Mesenchymal stem cell (in vitro differentiated cells and primary cell): ENCODE measurements around the gene DNAJB2.

ENCODE experiments used
- DNase-seq: peaks from one replicate; pipeline ENCODE4 v3.0.0-alpha.2; 2013
- H2AFZ ChIP-seq: one replicate; pipeline ENCODE4 v1.6.1; 2013; ENCODE audit warnings: low read depth, mild to moderate bottlenecking, control low read depth, inconsistent platforms, low read length, moderate library complexity
- H2AK5ac ChIP-seq: 2 replicates; pipeline ENCODE4 v1.6.1; 2013; ENCODE audit warnings: low read length, moderate library complexity, mild to moderate bottlenecking, inconsistent platforms; ENCODE audit not compliant: severe bottlenecking
- H2BK120ac ChIP-seq: one replicate; pipeline ENCODE4 v1.6.1; 2013; ENCODE audit warnings: low read depth, mild to moderate bottlenecking, inconsistent platforms, low read length, moderate library complexity
- H2BK12ac ChIP-seq, 2 experiments: one replicate each; pipeline ENCODE4 v1.6.1; 2013; ENCODE audit warnings: inconsistent platforms in 2 of 2, low read length in 2 of 2, mild to moderate bottlenecking in 2 of 2, moderate library complexity in 2 of 2, control low read depth in 1 of 2
- H2BK15ac ChIP-seq: one replicate; pipeline ENCODE4 v1.6.1; 2013; ENCODE audit warnings: mild to moderate bottlenecking, low read depth, inconsistent platforms; ENCODE audit not compliant: poor library complexity, severe bottlenecking
- H2BK5ac ChIP-seq: 2 replicates; pipeline ENCODE4 v1.6.1; 2013; ENCODE audit warnings: low read depth, mild to moderate bottlenecking, low read length, control low read depth, inconsistent platforms; ENCODE audit not compliant: poor library complexity, severe bottlenecking
- H3K14ac ChIP-seq, 2 experiments: one replicate each; pipeline ENCODE4 v1.6.1; 2013; ENCODE audit warnings: inconsistent platforms in 2 of 2, low read length in 2 of 2, control low read depth in 1 of 2, mild to moderate bottlenecking in 1 of 2, moderate library complexity in 1 of 2
- H3K18ac ChIP-seq, 2 experiments: one replicate each; pipeline ENCODE4 v1.6.1; 2013; ENCODE audit warnings: inconsistent platforms in 2 of 2, low read length in 2 of 2, control low read depth in 1 of 2, low read depth in 1 of 2, mild to moderate bottlenecking in 1 of 2
- H3K23ac ChIP-seq, 2 experiments: one replicate each; pipeline ENCODE4 v1.6.1; 2013; ENCODE audit warnings: inconsistent platforms in 2 of 2, low read length in 2 of 2, mild to moderate bottlenecking in 2 of 2, moderate library complexity in 2 of 2, control low read depth in 1 of 2
- H3K27ac ChIP-seq: 2 replicates; pipeline ENCODE4 v1.5.1; 2013; ENCODE audit warnings: mild to moderate bottlenecking, moderate library complexity, low read length, control low read depth, inconsistent platforms; ENCODE audit not compliant: poor library complexity, severe bottlenecking
- H3K27me3 ChIP-seq, 2 experiments: 2 replicates each; pipeline versions ENCODE4 v1.6.1 to v1.7.0; 2013; ENCODE audit warnings: low read length in 2 of 2, mild to moderate bottlenecking in 2 of 2, moderate library complexity in 2 of 2, control low read depth in 1 of 2, inconsistent platforms in 1 of 2; ENCODE audit not compliant: control insufficient read depth in 1 of 2, insufficient read depth in 1 of 2
- H3K36me3 ChIP-seq, 2 experiments: 2 replicates each; pipeline versions ENCODE4 v1.6.1 to v1.7.0; 2013; ENCODE audit warnings: low read length in 2 of 2, control low read depth in 1 of 2, inconsistent platforms in 1 of 2, low read depth in 1 of 2, mild to moderate bottlenecking in 1 of 2; ENCODE audit not compliant: insufficient read depth in 2 of 2, control insufficient read depth in 1 of 2
- H3K4ac ChIP-seq, 2 experiments: one replicate each; pipeline ENCODE4 v1.6.1; 2013; ENCODE audit warnings: inconsistent platforms in 2 of 2, low read length in 2 of 2, mild to moderate bottlenecking in 2 of 2, moderate library complexity in 2 of 2, control low read depth in 1 of 2, low read depth in 1 of 2
- H3K4me1 ChIP-seq: 2 replicates; pipeline ENCODE4 v1.6.1; 2013; ENCODE audit warnings: low read depth, low read length, control low read depth; ENCODE audit not compliant: control insufficient read depth, insufficient read depth
- H3K4me2 ChIP-seq: 2 replicates; pipeline ENCODE4 v1.6.1; 2013; ENCODE audit warnings: low read length, mild to moderate bottlenecking, inconsistent platforms; ENCODE audit not compliant: poor library complexity, severe bottlenecking
- H3K4me3 ChIP-seq, 2 experiments: 2 replicates each; pipeline versions ENCODE4 v1.5.1 to v1.7.0; 2013; ENCODE audit warnings: low read length in 2 of 2, mild to moderate bottlenecking in 2 of 2, control low read depth in 1 of 2, low read depth in 1 of 2; ENCODE audit not compliant: insufficient read depth in 1 of 2
- H3K79me1 ChIP-seq: replicated peaks from 2 replicates; pipeline ENCODE4 v1.6.1; 2013; ENCODE audit warnings: mild to moderate bottlenecking, control low read depth, low read length, inconsistent platforms; ENCODE audit not compliant: poor library complexity, severe bottlenecking
- H3K9ac ChIP-seq: 2 replicates; pipeline ENCODE4 v1.7.0; 2013; ENCODE audit warnings: mild to moderate bottlenecking, low read length, moderate library complexity
- H3K9me3 ChIP-seq: 2 replicates; pipeline ENCODE4 v1.7.0; 2013; ENCODE audit warnings: mild to moderate bottlenecking, low read length; ENCODE audit not compliant: control insufficient read depth
- H4K8ac ChIP-seq: one replicate; pipeline ENCODE4 v1.6.1; 2013; ENCODE audit warnings: inconsistent platforms, mild to moderate bottlenecking, low read length, moderate library complexity
- H4K91ac ChIP-seq: one replicate; pipeline ENCODE4 v1.6.1; 2013; ENCODE audit warnings: mild to moderate bottlenecking, low read length, inconsistent platforms
- WGBS: methylation state at CpG from one replicate; pipeline ENCODE4 v1.1.7; 2013; ENCODE audit warnings: mixed read lengths; 5-methylcytosine and 5-hydroxymethylcytosine counted together

DNAJB2 gene

GRCh38 chr2:219300022-219300421 lies 20.9 kb downstream of the DNAJB2 start:
- no peak overlapping the region for H2BK15ac ChIP-seq
- peaks cover 6% of the 10 kb centered on the region for H3K4me1 ChIP-seq
- H3K14ac ChIP-seq: no peak overlapping the region
- H2BK12ac ChIP-seq: no peak overlapping the region
- no peak overlapping the region for H3K4ac ChIP-seq
- no peak overlapping the region for H3K18ac ChIP-seq
- H3K9ac ChIP-seq: no peak overlapping the region
- H3K23ac ChIP-seq: no peak overlapping the region
- no peak overlapping the region for H2AFZ ChIP-seq
- no peaks in the 10 kb centered on the region for H3K79me1 ChIP-seq
- H2BK120ac ChIP-seq: no peak overlapping the region
- H4K91ac ChIP-seq: no peak overlapping the region
- H3K4me2 ChIP-seq: no peak overlapping the region
- H3K4me3 ChIP-seq: no peak overlapping the region
- H3K9me3 ChIP-seq: no peaks in the 10 kb centered on the region
- peaks cover 51 to 59% of the 10 kb centered on the region in 2 experiments for H3K27me3 ChIP-seq
- H4K8ac ChIP-seq: no peak overlapping the region
- H2BK5ac ChIP-seq: no peak overlapping the region
- H2AK5ac ChIP-seq: no peak overlapping the region
- WGBS: 78% methylated on average over 5 of the region's 5 CpGs
- no peak for DNase-seq
- no peak overlapping the region for H3K27ac ChIP-seq
- H3K36me3 ChIP-seq: no peaks in the 10 kb centered on the region

- H3K4ac ChIP-seq: no peak overlapping the region
- no peak overlapping the region for H4K8ac ChIP-seq
- no peak overlapping the region for H3K27ac ChIP-seq
- DNase-seq: no peak
- no peak overlapping the region for H2BK12ac ChIP-seq
- no peak overlapping the region for H4K91ac ChIP-seq
- H3K27me3 ChIP-seq: peaks cover 58 to 65% of the 10 kb centered on the region in 2 experiments
- 75% methylated on average over 11 of the region's 11 CpGs for WGBS
- H3K36me3 ChIP-seq: no peaks in the 10 kb centered on the region
- H3K4me3 ChIP-seq: no peak overlapping the region
- H2BK5ac ChIP-seq: no peak overlapping the region
- H3K4me2 ChIP-seq: no peak overlapping the region
- H3K23ac ChIP-seq: no peak overlapping the region
- H3K18ac ChIP-seq: no peak overlapping the region
- no peak overlapping the region for H3K9ac ChIP-seq
- no peaks in the 10 kb centered on the region for H3K79me1 ChIP-seq
- no peak overlapping the region for H2BK120ac ChIP-seq
- H2AFZ ChIP-seq: no peak overlapping the region
- no peak overlapping the region for H2AK5ac ChIP-seq
- no peaks in the 10 kb centered on the region for H3K9me3 ChIP-seq
- no peak overlapping the region for H2BK15ac ChIP-seq
- H3K14ac ChIP-seq: no peak overlapping the region
- H3K4me1 ChIP-seq: peaks cover 4% of the 10 kb centered on the region
Measured at GRCh38 chr2:219302412-219302968, 23.3 kb downstream of the DNAJB2 start.

GRCh38 chr2:219304223-219304622 lies 25.1 kb downstream of the DNAJB2 start:
- H2BK15ac ChIP-seq: no peak overlapping the region
- H3K36me3 ChIP-seq: no peaks in the 10 kb centered on the region
- H3K9me3 ChIP-seq: no peaks in the 10 kb centered on the region
- DNase-seq: no peak
- H2AFZ ChIP-seq: no peak overlapping the region
- peaks cover 68 to 74% of the 10 kb centered on the region in 2 experiments for H3K27me3 ChIP-seq
- H3K18ac ChIP-seq: no peak overlapping the region
- no peak overlapping the region for H3K4me3 ChIP-seq
- no peak overlapping the region for H4K91ac ChIP-seq
- H3K4ac ChIP-seq: no peak overlapping the region
- no peak overlapping the region for H3K9ac ChIP-seq
- no peak overlapping the region for H3K4me2 ChIP-seq
- no peak overlapping the region for H2BK120ac ChIP-seq
- no peak overlapping the region for H3K23ac ChIP-seq
- H2AK5ac ChIP-seq: no peak overlapping the region
- H2BK5ac ChIP-seq: no peak overlapping the region
- 59% methylated on average over 1 of the region's 2 CpGs for WGBS
- H3K14ac ChIP-seq: no peak overlapping the region
- H2BK12ac ChIP-seq: no peak overlapping the region
- peaks cover 11% of the 10 kb centered on the region for H3K4me1 ChIP-seq
- no peak overlapping the region for H3K27ac ChIP-seq
- no peak overlapping the region for H4K8ac ChIP-seq
- H3K79me1 ChIP-seq: no peaks in the 10 kb centered on the region

- no peak overlapping the region for H2BK120ac ChIP-seq
- no peaks in the 10 kb centered on the region for H3K9me3 ChIP-seq
- no peak overlapping the region for H3K14ac ChIP-seq
- no peak overlapping the region for H2BK5ac ChIP-seq
- H3K4ac ChIP-seq: no peak overlapping the region
- H3K4me3 ChIP-seq: no peak overlapping the region
- 70% methylated on average over 1 of the region's 1 CpG for WGBS
- H3K27ac ChIP-seq: no peak overlapping the region
- H4K8ac ChIP-seq: no peak overlapping the region
- no peak overlapping the region for H2BK15ac ChIP-seq
- no peaks in the 10 kb centered on the region for H3K36me3 ChIP-seq
- H4K91ac ChIP-seq: no peak overlapping the region
- H3K4me2 ChIP-seq: no peak overlapping the region
- H2BK12ac ChIP-seq: no peak overlapping the region
- no peak overlapping the region for H2AFZ ChIP-seq
- no peak overlapping the region for H3K23ac ChIP-seq
- no peaks in the 10 kb centered on the region for H3K79me1 ChIP-seq
- H3K18ac ChIP-seq: no peak overlapping the region
- no peak overlapping the region for H3K9ac ChIP-seq
- H3K27me3 ChIP-seq: peaks cover 63 to 70% of the 10 kb centered on the region in 2 experiments
- H2AK5ac ChIP-seq: no peak overlapping the region
- peaks cover 13% of the 10 kb centered on the region for H3K4me1 ChIP-seq
- no peak for DNase-seq
Measured at GRCh38 chr2:219306047-219306446, 26.9 kb downstream of the DNAJB2 start.
